WTC11 (cell line): ENCODE results near the gene KCNH6. TPM values are rescaled to one million over a fixed set of nuclear protein-coding genes. Genes with fewer than 3 reads are reported as not detected.

Experiments used
- ATAC-seq: fragments of 200-7000 bp; cut with Tn5 transposase; 2 replicates; pipeline ENCODE4 v1.10.0; 2021; ENCODE audit warnings: mild to moderate bottlenecking, moderate library complexity
- CTCF ChIA-PET: fragments of 300-600 bp; sonication (Branson Sonifier 250); formaldehyde crosslinking; loops from one replicate; lab custom pipeline; 2021; ENCODE audit warnings: antibody characterized with exemption; lab: Charles Lee
- POLR2A ChIA-PET: fragments of 350-600 bp; sonication (Branson Sonifier 250); formaldehyde crosslinking; loops from one replicate; lab custom pipeline; 2021; ENCODE audit warnings: antibody characterized with exemption; lab: Charles Lee
- DNase-seq: peaks from one replicate; pipeline ENCODE4 v3.0.0; 2021; ENCODE audit warnings: low spot score
- H3K27ac Mint-ChIP-seq: 2 replicates; pipeline ENCODE4 v1.8.0; 2021; ENCODE audit warnings: mixed read lengths
- H3K27me3 Mint-ChIP-seq: 2 replicates; pipeline ENCODE4 v1.8.0; 2021; ENCODE audit warnings: low read depth, mild to moderate bottlenecking, moderate library complexity, mixed read lengths
- H3K36me3 Mint-ChIP-seq: 2 replicates; pipeline ENCODE4 v1.8.0; 2021; ENCODE audit warnings: mixed read lengths
- H3K4me1 Mint-ChIP-seq: 2 replicates; pipeline ENCODE4 v1.8.0; 2022; ENCODE audit warnings: mixed read lengths
- H3K4me3 Mint-ChIP-seq: 2 replicates; pipeline ENCODE4 v1.8.0; 2021; ENCODE audit warnings: mild to moderate bottlenecking, moderate library complexity, mixed read lengths
- H3K9me3 Mint-ChIP-seq: 2 replicates; pipeline ENCODE4 v1.8.0; 2021; ENCODE audit warnings: mixed read lengths
- CREM ChIP-seq: sonication (generic); formaldehyde crosslinking; IDR thresholded peaks from 2 replicates; pipeline ENCODE4 v1.8.1; 2022; ENCODE audit warnings: mild to moderate bottlenecking, missing genetic modification reagents, moderate library complexity
- EMX1 ChIP-seq: fragments of 250-450 bp; sonication (Bioruptor Pico); IDR thresholded peaks from 2 replicates; pipeline ENCODE4 v1.8.0; 2021; ENCODE audit warnings: mild to moderate bottlenecking
- ESRRA ChIP-seq: sonication (generic); formaldehyde crosslinking; IDR thresholded peaks from 2 replicates; pipeline ENCODE4 v1.8.1; 2022; ENCODE audit warnings: mild to moderate bottlenecking, missing genetic modification reagents, borderline replicate concordance
- FOXK1 ChIP-seq: sonication (generic); formaldehyde crosslinking; IDR thresholded peaks from 2 replicates; pipeline ENCODE4 v1.8.0; 2022; ENCODE audit warnings: mild to moderate bottlenecking, moderate library complexity, missing genetic modification reagents
- FOXP1 ChIP-seq: sonication (generic); formaldehyde crosslinking; IDR thresholded peaks from 2 replicates; pipeline ENCODE4 v1.8.0; 2022; ENCODE audit warnings: missing genetic modification reagents, mild to moderate bottlenecking, moderate library complexity, borderline replicate concordance
- MXD4 ChIP-seq: fragments of 250-450 bp; sonication (Bioruptor Pico); IDR thresholded peaks from 2 replicates; pipeline ENCODE4 v1.8.0; 2021; ENCODE audit warnings: mild to moderate bottlenecking, moderate library complexity, borderline replicate concordance
- SP1 ChIP-seq: sonication (generic); formaldehyde crosslinking; conservative IDR thresholded peaks from 2 replicates; pipeline ENCODE4 v1.8.1; 2022; ENCODE audit warnings: missing genetic modification reagents
- ZBTB21 ChIP-seq: sonication (generic); formaldehyde crosslinking; IDR thresholded peaks from 2 replicates; pipeline ENCODE4 v1.8.1; 2023; ENCODE audit warnings: mild to moderate bottlenecking, missing genetic modification reagents, borderline replicate concordance
- ZNF121 ChIP-seq: sonication (generic); formaldehyde crosslinking; IDR thresholded peaks from 2 replicates; pipeline ENCODE4 v1.8.0; 2023; ENCODE audit warnings: missing genetic modification reagents
- ZNF396 ChIP-seq: fragments of 250-450 bp; sonication (Bioruptor Pico); IDR thresholded peaks from 2 replicates; pipeline ENCODE4 v1.8.0; 2021; ENCODE audit warnings: mild to moderate bottlenecking, moderate library complexity, borderline replicate concordance
- total RNA-seq: library from RNA; stranded (reverse); gene quantifications from 3 replicates; pipeline ENCODE4 v1.2.3, GENCODE V29; 2021
- TF ChIP-seq, protein P1 (sequence below): sonication (generic); formaldehyde crosslinking; IDR thresholded peaks from 2 replicates; pipeline ENCODE4 v1.8.0; 2022; ENCODE audit warnings: missing genetic modification reagents
- TF ChIP-seq, protein P2 (sequence below): sonication (generic); formaldehyde crosslinking; IDR thresholded peaks from 2 replicates; pipeline ENCODE4 v1.8.0; 2022; ENCODE audit warnings: mild to moderate bottlenecking, missing genetic modification reagents
- TF ChIP-seq, protein P3 (sequence below): fragments of 250-450 bp; sonication (Bioruptor Pico); IDR thresholded peaks from 2 replicates; pipeline ENCODE4 v1.9.0; 2021; ENCODE audit warnings: mild to moderate bottlenecking, borderline replicate concordance
- TF ChIP-seq, protein P4 (sequence below): sonication (generic); formaldehyde crosslinking; IDR thresholded peaks from 2 replicates; pipeline ENCODE4 v1.8.1; 2023; ENCODE audit warnings: mild to moderate bottlenecking, missing genetic modification reagents
- TF ChIP-seq, protein P5 (sequence below): sonication (generic); formaldehyde crosslinking; IDR thresholded peaks from 2 replicates; pipeline ENCODE4 v1.8.1; 2023; ENCODE audit warnings: mild to moderate bottlenecking, moderate library complexity, missing genetic modification reagents
- TF ChIP-seq, protein P6 (sequence below): fragments of 200-600 bp; IDR thresholded peaks from 2 replicates; pipeline ENCODE4 v1.8.0; 2022; ENCODE audit warnings: antibody characterized with exemption
- TF ChIP-seq, protein P7 (sequence below): fragments of 250-450 bp; sonication (Bioruptor Pico); IDR thresholded peaks from 2 replicates; pipeline ENCODE4 v1.9.0; 2021; ENCODE audit warnings: mild to moderate bottlenecking

Gene KCNH6
- total RNA-seq, 1 experiment from 2014 or later = 2.1 TPM

DNA sequence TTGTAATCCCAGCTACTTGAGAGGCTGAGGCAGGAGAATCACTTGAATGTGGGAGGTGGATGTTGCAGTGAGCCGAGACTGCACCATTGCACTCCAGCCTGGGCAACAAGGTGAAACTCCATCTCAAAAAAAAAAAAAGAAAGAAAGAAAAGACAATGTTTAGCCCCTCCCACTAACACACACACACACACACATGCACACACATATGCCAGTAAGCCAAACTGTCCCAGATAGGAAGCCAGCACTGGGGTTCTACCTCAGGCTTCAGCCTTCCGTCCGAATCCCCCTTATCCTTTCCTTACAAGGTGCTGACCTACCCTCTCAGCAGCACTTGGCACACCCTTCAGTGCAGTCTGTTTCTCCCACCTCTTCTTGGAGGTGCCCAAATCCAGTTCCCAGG lies 8.7 kb upstream of the KCNH6 start (continued):
- TF ChIP-seq, protein P1, sequence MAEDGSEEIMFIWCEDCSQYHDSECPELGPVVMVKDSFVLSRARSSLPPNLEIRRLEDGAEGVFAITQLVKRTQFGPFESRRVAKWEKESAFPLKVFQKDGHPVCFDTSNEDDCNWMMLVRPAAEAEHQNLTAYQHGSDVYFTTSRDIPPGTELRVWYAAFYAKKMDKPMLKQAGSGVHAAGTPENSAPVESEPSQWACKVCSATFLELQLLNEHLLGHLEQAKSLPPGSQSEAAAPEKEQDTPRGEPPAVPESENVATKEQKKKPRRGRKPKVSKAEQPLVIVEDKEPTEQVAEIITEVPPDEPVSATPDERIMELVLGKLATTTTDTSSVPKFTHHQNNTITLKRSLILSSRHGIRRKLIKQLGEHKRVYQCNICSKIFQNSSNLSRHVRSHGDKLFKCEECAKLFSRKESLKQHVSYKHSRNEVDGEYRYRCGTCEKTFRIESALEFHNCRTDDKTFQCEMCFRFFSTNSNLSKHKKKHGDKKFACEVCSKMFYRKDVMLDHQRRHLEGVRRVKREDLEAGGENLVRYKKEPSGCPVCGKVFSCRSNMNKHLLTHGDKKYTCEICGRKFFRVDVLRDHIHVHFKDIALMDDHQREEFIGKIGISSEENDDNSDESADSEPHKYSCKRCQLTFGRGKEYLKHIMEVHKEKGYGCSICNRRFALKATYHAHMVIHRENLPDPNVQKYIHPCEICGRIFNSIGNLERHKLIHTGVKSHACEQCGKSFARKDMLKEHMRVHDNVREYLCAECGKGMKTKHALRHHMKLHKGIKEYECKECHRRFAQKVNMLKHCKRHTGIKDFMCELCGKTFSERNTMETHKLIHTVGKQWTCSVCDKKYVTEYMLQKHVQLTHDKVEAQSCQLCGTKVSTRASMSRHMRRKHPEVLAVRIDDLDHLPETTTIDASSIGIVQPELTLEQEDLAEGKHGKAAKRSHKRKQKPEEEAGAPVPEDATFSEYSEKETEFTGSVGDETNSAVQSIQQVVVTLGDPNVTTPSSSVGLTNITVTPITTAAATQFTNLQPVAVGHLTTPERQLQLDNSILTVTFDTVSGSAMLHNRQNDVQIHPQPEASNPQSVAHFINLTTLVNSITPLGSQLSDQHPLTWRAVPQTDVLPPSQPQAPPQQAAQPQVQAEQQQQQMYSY = no peak
- TF ChIP-seq, protein P2, sequence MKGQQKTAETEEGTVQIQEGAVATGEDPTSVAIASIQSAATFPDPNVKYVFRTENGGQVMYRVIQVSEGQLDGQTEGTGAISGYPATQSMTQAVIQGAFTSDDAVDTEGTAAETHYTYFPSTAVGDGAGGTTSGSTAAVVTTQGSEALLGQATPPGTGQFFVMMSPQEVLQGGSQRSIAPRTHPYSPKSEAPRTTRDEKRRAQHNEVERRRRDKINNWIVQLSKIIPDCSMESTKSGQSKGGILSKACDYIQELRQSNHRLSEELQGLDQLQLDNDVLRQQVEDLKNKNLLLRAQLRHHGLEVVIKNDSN = no peak
- TF ChIP-seq ZNF121 (CRISPR knock-in tag) = no peak
- no peak for TF ChIP-seq EMX1 (CRISPR knock-in tag)
- TF ChIP-seq, protein P3, sequence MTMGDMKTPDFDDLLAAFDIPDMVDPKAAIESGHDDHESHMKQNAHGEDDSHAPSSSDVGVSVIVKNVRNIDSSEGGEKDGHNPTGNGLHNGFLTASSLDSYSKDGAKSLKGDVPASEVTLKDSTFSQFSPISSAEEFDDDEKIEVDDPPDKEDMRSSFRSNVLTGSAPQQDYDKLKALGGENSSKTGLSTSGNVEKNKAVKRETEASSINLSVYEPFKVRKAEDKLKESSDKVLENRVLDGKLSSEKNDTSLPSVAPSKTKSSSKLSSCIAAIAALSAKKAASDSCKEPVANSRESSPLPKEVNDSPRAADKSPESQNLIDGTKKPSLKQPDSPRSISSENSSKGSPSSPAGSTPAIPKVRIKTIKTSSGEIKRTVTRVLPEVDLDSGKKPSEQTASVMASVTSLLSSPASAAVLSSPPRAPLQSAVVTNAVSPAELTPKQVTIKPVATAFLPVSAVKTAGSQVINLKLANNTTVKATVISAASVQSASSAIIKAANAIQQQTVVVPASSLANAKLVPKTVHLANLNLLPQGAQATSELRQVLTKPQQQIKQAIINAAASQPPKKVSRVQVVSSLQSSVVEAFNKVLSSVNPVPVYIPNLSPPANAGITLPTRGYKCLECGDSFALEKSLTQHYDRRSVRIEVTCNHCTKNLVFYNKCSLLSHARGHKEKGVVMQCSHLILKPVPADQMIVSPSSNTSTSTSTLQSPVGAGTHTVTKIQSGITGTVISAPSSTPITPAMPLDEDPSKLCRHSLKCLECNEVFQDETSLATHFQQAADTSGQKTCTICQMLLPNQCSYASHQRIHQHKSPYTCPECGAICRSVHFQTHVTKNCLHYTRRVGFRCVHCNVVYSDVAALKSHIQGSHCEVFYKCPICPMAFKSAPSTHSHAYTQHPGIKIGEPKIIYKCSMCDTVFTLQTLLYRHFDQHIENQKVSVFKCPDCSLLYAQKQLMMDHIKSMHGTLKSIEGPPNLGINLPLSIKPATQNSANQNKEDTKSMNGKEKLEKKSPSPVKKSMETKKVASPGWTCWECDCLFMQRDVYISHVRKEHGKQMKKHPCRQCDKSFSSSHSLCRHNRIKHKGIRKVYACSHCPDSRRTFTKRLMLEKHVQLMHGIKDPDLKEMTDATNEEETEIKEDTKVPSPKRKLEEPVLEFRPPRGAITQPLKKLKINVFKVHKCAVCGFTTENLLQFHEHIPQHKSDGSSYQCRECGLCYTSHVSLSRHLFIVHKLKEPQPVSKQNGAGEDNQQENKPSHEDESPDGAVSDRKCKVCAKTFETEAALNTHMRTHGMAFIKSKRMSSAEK (CRISPR knock-in tag) = no peak
- TF ChIP-seq, all 79 proteins: peak for 0

DNA sequence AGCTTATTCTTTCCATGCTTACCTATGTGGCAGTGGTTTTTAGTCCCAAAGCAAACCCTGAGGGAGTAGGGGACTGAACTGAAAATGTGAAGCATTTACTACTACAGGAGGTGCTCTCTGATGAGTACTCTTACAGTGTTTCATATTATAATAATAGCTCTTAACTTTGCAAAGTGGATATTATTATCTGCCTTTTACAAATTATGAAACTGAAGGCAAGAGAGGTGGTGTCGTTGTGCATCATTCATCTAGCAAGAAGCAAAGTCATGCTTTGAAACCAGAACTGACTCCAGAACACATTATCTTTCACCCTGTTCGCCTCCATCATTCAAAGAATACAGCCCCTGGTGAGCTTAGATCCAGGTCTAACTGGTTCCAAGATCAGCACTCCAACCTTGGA lies 8.2 kb upstream of the KCNH6 start:
- Mint-ChIP-seq H3K9me3 (no peaks in the 10 kb centered on the region), H3K27ac (no peak overlapping the region), H3K4me1 (peaks cover under 1% of the 10 kb centered on the region; the same call in 1 of the 2 replicates), H3K4me3 (no peak overlapping the region), H3K36me3 (no peaks in the 10 kb centered on the region), H3K27me3 (no peaks in the 10 kb centered on the region)
- ChIA-PET POLR2A (no interaction called here), CTCF (no interaction called here)
- DNase-seq = no peak
- no peak for ATAC-seq
- TF ChIP-seq MXD4 (CRISPR knock-in tag) (no peak), SP1 (CRISPR knock-in tag) (no peak), ZBTB21 (no peak), FOXP1 (CRISPR knock-in tag) (no peak), ZNF396 (CRISPR knock-in tag) (no peak), EMX1 (CRISPR knock-in tag) (no peak), CREM (CRISPR knock-in tag) (no peak), ESRRA (CRISPR knock-in tag) (no peak), FOXK1 (no peak)
- TF ChIP-seq, protein P4, sequence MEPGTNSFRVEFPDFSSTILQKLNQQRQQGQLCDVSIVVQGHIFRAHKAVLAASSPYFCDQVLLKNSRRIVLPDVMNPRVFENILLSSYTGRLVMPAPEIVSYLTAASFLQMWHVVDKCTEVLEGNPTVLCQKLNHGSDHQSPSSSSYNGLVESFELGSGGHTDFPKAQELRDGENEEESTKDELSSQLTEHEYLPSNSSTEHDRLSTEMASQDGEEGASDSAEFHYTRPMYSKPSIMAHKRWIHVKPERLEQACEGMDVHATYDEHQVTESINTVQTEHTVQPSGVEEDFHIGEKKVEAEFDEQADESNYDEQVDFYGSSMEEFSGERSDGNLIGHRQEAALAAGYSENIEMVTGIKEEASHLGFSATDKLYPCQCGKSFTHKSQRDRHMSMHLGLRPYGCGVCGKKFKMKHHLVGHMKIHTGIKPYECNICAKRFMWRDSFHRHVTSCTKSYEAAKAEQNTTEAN = no peak
- TF ChIP-seq, protein P5, sequence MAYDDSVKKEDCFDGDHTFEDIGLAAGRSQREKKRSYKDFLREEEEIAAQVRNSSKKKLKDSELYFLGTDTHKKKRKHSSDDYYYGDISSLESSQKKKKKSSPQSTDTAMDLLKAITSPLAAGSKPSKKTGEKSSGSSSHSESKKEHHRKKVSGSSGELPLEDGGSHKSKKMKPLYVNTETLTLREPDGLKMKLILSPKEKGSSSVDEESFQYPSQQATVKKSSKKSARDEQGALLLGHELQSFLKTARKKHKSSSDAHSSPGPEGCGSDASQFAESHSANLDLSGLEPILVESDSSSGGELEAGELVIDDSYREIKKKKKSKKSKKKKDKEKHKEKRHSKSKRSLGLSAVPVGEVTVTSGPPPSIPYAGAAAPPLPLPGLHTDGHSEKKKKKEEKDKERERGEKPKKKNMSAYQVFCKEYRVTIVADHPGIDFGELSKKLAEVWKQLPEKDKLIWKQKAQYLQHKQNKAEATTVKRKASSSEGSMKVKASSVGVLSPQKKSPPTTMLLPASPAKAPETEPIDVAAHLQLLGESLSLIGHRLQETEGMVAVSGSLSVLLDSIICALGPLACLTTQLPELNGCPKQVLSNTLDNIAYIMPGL (CRISPR knock-in tag) = no peak
- TF ChIP-seq, protein P6, sequence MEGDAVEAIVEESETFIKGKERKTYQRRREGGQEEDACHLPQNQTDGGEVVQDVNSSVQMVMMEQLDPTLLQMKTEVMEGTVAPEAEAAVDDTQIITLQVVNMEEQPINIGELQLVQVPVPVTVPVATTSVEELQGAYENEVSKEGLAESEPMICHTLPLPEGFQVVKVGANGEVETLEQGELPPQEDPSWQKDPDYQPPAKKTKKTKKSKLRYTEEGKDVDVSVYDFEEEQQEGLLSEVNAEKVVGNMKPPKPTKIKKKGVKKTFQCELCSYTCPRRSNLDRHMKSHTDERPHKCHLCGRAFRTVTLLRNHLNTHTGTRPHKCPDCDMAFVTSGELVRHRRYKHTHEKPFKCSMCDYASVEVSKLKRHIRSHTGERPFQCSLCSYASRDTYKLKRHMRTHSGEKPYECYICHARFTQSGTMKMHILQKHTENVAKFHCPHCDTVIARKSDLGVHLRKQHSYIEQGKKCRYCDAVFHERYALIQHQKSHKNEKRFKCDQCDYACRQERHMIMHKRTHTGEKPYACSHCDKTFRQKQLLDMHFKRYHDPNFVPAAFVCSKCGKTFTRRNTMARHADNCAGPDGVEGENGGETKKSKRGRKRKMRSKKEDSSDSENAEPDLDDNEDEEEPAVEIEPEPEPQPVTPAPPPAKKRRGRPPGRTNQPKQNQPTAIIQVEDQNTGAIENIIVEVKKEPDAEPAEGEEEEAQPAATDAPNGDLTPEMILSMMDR = no peak
- TF ChIP-seq, protein P7, sequence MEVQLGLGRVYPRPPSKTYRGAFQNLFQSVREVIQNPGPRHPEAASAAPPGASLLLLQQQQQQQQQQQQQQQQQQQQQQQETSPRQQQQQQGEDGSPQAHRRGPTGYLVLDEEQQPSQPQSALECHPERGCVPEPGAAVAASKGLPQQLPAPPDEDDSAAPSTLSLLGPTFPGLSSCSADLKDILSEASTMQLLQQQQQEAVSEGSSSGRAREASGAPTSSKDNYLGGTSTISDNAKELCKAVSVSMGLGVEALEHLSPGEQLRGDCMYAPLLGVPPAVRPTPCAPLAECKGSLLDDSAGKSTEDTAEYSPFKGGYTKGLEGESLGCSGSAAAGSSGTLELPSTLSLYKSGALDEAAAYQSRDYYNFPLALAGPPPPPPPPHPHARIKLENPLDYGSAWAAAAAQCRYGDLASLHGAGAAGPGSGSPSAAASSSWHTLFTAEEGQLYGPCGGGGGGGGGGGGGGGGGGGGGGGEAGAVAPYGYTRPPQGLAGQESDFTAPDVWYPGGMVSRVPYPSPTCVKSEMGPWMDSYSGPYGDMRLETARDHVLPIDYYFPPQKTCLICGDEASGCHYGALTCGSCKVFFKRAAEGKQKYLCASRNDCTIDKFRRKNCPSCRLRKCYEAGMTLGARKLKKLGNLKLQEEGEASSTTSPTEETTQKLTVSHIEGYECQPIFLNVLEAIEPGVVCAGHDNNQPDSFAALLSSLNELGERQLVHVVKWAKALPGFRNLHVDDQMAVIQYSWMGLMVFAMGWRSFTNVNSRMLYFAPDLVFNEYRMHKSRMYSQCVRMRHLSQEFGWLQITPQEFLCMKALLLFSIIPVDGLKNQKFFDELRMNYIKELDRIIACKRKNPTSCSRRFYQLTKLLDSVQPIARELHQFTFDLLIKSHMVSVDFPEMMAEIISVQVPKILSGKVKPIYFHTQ (CRISPR knock-in tag) = no peak
